H1 (cell line): ENCODE data around the gene CEP76. TPM values are rescaled to one million over a fixed set of nuclear protein-coding genes. Genes with fewer than 3 reads are reported as not detected.

ENCODE experiments used
- CTCF ChIA-PET: fragments of 300-600 bp; sonication (Branson Sonifier 250); formaldehyde crosslinking; loops from one replicate; lab custom pipeline; 2021; ENCODE audit not compliant: partially characterized antibody; lab: Charles Lee
- POLR2A ChIA-PET: fragments of 300-600 bp; sonication (Branson Sonifier 250); formaldehyde crosslinking; loops from one replicate; lab custom pipeline; 2021; ENCODE audit warnings: inconsistent platforms; ENCODE audit not compliant: partially characterized antibody; lab: Charles Lee
- DNase-seq, 2 experiments: peaks; one replicate each; pipeline versions ENCODE4 v3.0.0 to v3.0.0-alpha.2; 2010 to 2022; ENCODE audit warnings: low spot score in 2 of 2, low read depth in 1 of 2, mixed read lengths in 1 of 2
- FAIRE-seq: peaks from 2 replicates; lab custom pipeline; 2011; peaks lifted over from hg19 to GRCh38; lab: Jason Lieb, UNC
- H2AFZ ChIP-seq: 2 replicates; pipeline ENCODE4 v1.8.1; 2012; ENCODE audit warnings: low read length, inconsistent platforms
- H2AK5ac ChIP-seq: 2 replicates; pipeline ENCODE4 v1.6.1; 2013; ENCODE audit warnings: low read depth, low read length
- H2BK120ac ChIP-seq: replicated peaks from 2 replicates; pipeline ENCODE3; 2013; ENCODE audit warnings: low read depth, low read length, inconsistent platforms
- H2BK12ac ChIP-seq: 2 replicates; pipeline ENCODE4 v1.6.1; 2013; ENCODE audit warnings: low read depth, low read length
- H2BK15ac ChIP-seq: 2 replicates; pipeline ENCODE4 v1.6.1; 2013; ENCODE audit warnings: low read length
- H2BK20ac ChIP-seq: 2 replicates; pipeline ENCODE4 v1.6.1; 2013; ENCODE audit warnings: low read length
- H2BK5ac ChIP-seq: 2 replicates; pipeline ENCODE4 v1.6.1; 2013; ENCODE audit warnings: low read depth, low read length
- H3K14ac ChIP-seq: 2 replicates; pipeline ENCODE4 v1.6.1; 2013; ENCODE audit warnings: inconsistent platforms; ENCODE audit not compliant: insufficient read length
- H3K18ac ChIP-seq: 2 replicates; pipeline ENCODE4 v1.6.1; 2013; ENCODE audit warnings: low read length; ENCODE audit errors: extremely low read depth
- H3K23ac ChIP-seq: 2 replicates; pipeline ENCODE4 v1.6.1; 2013; ENCODE audit warnings: inconsistent platforms; ENCODE audit not compliant: insufficient read length
- H3K23me2 ChIP-seq: 2 replicates; pipeline ENCODE4 v1.6.1; 2013; ENCODE audit warnings: low read depth, low read length
- H3K27ac ChIP-seq: 2 replicates; pipeline ENCODE4 v1.6.1; 2011; ENCODE audit warnings: low read depth, low read length, inconsistent platforms
- H3K27me3 ChIP-seq, 4 experiments: replicated peaks in 1 of 4; 1 replicate in 1 of 4; 2 replicates in 3 of 4; pipeline versions ENCODE4 v1.6.1 to v1.8.1; 2011 to 2013; ENCODE audit warnings: low read length in 3 of 4, mild to moderate bottlenecking in 3 of 4, inconsistent platforms in 2 of 4, mixed read lengths in 2 of 4, moderate library complexity in 1 of 4; ENCODE audit not compliant: control insufficient read depth in 3 of 4, insufficient read depth in 3 of 4; ENCODE audit errors: extremely low read depth in 1 of 4
- H3K36me3 ChIP-seq, 4 experiments: 2 replicates each; pipeline versions ENCODE4 v1.6.1 to v1.8.1; 2011 to 2013; ENCODE audit warnings: mild to moderate bottlenecking in 4 of 4, low read length in 3 of 4, moderate library complexity in 2 of 4, control low read depth in 1 of 4, inconsistent platforms in 1 of 4; ENCODE audit not compliant: insufficient read depth in 4 of 4, control insufficient read depth in 2 of 4
- H3K4ac ChIP-seq: replicated peaks from 2 replicates; pipeline ENCODE3; 2013; ENCODE audit warnings: low read length, low read depth, mixed read lengths, inconsistent platforms; ENCODE audit not compliant: insufficient read length
- H3K4me1 ChIP-seq, 4 experiments: replicated peaks in 1 of 4; 1 replicate in 1 of 4; 2 replicates in 3 of 4; pipeline versions ENCODE4 v1.6.1 to v1.8.1; 2011 to 2013; ENCODE audit warnings: low read length in 3 of 4, inconsistent platforms in 2 of 4, mixed read lengths in 1 of 4; ENCODE audit not compliant: insufficient read depth in 4 of 4, control insufficient read depth in 3 of 4
- H3K4me2 ChIP-seq, 2 experiments: 2 replicates each; pipeline versions ENCODE4 v1.6.1 to v1.8.1; 2011 to 2013; ENCODE audit warnings: low read depth in 2 of 2, low read length in 2 of 2, control low read depth in 1 of 2, inconsistent platforms in 1 of 2, mild to moderate bottlenecking in 1 of 2; ENCODE audit not compliant: insufficient read depth in 1 of 2
- H3K4me3 ChIP-seq, 4 experiments: fragments of 200-600, 300-600 bp in 1 of 4; sonication (generic), shearing (Covaris generic), sonication (Bioruptor Twin) in 1 of 4; 2 replicates each; pipeline versions ENCODE4 v1.5.1 to v1.8.1; 2011 to 2016; ENCODE audit warnings: low read length in 4 of 4, low read depth in 3 of 4, control low read depth in 2 of 4, inconsistent platforms in 2 of 4, mild to moderate bottlenecking in 2 of 4, mixed read lengths in 1 of 4, moderate library complexity in 1 of 4; ENCODE audit not compliant: insufficient read depth in 2 of 4; ENCODE audit errors: extremely low read depth in 1 of 4
- H3K56ac ChIP-seq: replicated peaks from 2 replicates; pipeline ENCODE3; 2013; ENCODE audit warnings: low read depth, mild to moderate bottlenecking, mixed read lengths, low read length, inconsistent platforms; ENCODE audit not compliant: insufficient read length
- H3K79me1 ChIP-seq: 2 replicates; pipeline ENCODE4 v1.6.1; 2013; ENCODE audit warnings: low read depth, low read length, control low read depth
- H3K79me2 ChIP-seq, 2 experiments: 2 replicates each; pipeline versions ENCODE4 v1.6.1 to v1.8.1; 2012 to 2013; ENCODE audit warnings: low read length in 2 of 2, mild to moderate bottlenecking in 2 of 2, inconsistent platforms in 1 of 2; ENCODE audit not compliant: insufficient read depth in 2 of 2, control insufficient read depth in 1 of 2
- H3K9ac ChIP-seq, 4 experiments: replicated peaks in 1 of 4; 1 replicate in 1 of 4; 2 replicates in 3 of 4; pipeline versions ENCODE4 v1.6.1 to v1.8.1; 2011 to 2013; ENCODE audit warnings: low read depth in 3 of 4, low read length in 3 of 4, control low read depth in 2 of 4, mild to moderate bottlenecking in 2 of 4, moderate library complexity in 2 of 4, inconsistent platforms in 1 of 4; ENCODE audit errors: extremely low read depth in 1 of 4
- H3K9me3 ChIP-seq, 2 experiments: 2 replicates each; pipeline versions ENCODE4 v1.6.1 to v1.8.1; 2012 to 2013; ENCODE audit warnings: mild to moderate bottlenecking in 2 of 2, moderate library complexity in 2 of 2, control low read depth in 1 of 2, inconsistent platforms in 1 of 2, low read depth in 1 of 2, low read length in 1 of 2, mixed read lengths in 1 of 2; ENCODE audit not compliant: insufficient read depth in 2 of 2
- H4K20me1 ChIP-seq, 2 experiments: replicated peaks in 1 of 2; 2 replicates each; pipeline versions ENCODE3 to v1.8.1; 2011 to 2013; ENCODE audit warnings: inconsistent platforms in 2 of 2, low read length in 2 of 2, mild to moderate bottlenecking in 1 of 2; ENCODE audit not compliant: insufficient read depth in 2 of 2, control insufficient read depth in 1 of 2
- H4K5ac ChIP-seq: 2 replicates; pipeline ENCODE4 v1.6.1; 2013; ENCODE audit warnings: low read length, low read depth, mixed read lengths, inconsistent platforms; ENCODE audit not compliant: insufficient read length
- H4K8ac ChIP-seq: 2 replicates; pipeline ENCODE4 v1.8.0; 2013; ENCODE audit warnings: mild to moderate bottlenecking, moderate library complexity, low read length, inconsistent platforms; ENCODE audit not compliant: insufficient read depth; ENCODE audit errors: extremely low read depth
- H4K91ac ChIP-seq: replicated peaks from 2 replicates; pipeline ENCODE3; 2013; ENCODE audit warnings: low read length, mixed read lengths, inconsistent platforms; ENCODE audit not compliant: insufficient read length
- CEBPB ChIP-seq: IDR thresholded peaks from 2 replicates; pipeline ENCODE4 v1.6.1; 2012; ENCODE audit warnings: low read depth, low read length
- POLR2A ChIP-seq, 2 experiments: IDR thresholded peaks; 1 replicate in 1 of 2; 2 replicates in 1 of 2; pipeline ENCODE4 v1.6.1; 2011; ENCODE audit warnings: low read depth in 2 of 2, low read length in 2 of 2, mild to moderate bottlenecking in 2 of 2; ENCODE audit errors: control extremely low read depth in 1 of 2
- WGBS, 2 experiments: shearing (Covaris generic) in 1 of 2; methylation state at CpG; one replicate each; pipeline versions ENCODE4 v1.1.6 to v1.1.7; 2013 to 2015; ENCODE audit warnings: low lambda C conversion rate in 2 of 2, mixed read lengths in 2 of 2, inconsistent platforms in 1 of 2, low coverage in 1 of 2, missing lambda C conversion rate in 1 of 2; ENCODE audit not compliant: insufficient replicate concordance in 2 of 2, insufficient coverage in 1 of 2, insufficient read length in 1 of 2; ENCODE audit errors: extremely low coverage in 1 of 2, missing lambda C conversion rate in 1 of 2; 5-methylcytosine and 5-hydroxymethylcytosine counted together
- polyA plus RNA-seq, 7 experiments: library from polyadenylated mRNA; depleted of rRNA in 3 of 7; stranded (reverse) in 5 of 7; unstranded in 2 of 7; fragments of >200 nt in 5 of 7; fragments of 200-250 nt in 2 of 7; gene quantifications; 1 replicate in 5 of 7; 2 replicates in 1 of 7; 4 replicates in 1 of 7; pipeline versions ENCODE4 v1.2.1 to v1.2.3, GENCODE V29; 2011 to 2013; ENCODE audit warnings: missing spikeins in 2 of 7, mixed read lengths in 2 of 7
- total RNA-seq: library from RNA; stranded (reverse); fragmentation: NEBNext Ultra II Directional; extraction: Animal tissue kit (Norgen Biotek cat#: 25700); gene quantifications from 2 replicates; pipeline ENCODE4 v1.2.1, GENCODE V29; 2021

CEP76 gene
- total and polyA plus RNA-seq, 2 of the 8 experiments (the other 6 are each of a cell fraction or from before 2014, with no cell fraction given) = 9.0 to 18.1 TPM

DNA sequence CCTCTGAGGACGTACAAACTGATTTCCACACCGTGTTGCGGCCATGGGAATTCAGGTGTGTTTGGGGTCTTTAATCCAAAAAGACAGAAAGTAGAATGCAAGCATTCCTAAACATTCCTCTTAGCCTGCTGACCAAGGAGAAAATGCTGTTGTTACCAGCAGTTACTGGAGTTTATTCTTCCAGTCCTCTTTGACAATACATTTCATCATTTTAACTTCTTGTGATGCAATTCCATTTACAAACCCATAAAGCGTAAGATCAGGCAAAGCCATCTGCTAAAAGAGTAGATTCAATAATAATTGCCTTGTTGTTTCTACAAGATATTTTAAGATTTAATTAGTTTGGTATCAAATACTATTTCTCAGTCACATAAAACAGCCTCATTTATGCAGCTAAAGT is 77.3 kb downstream of the CEP76 start:
- no peak for FAIRE-seq
- Histone ChIP-seq H3K9me3 (no peaks in the 10 kb centered on the region), H3K4me1 (no peaks in the 10 kb centered on the region), H3K4ac (no peak overlapping the region), H4K5ac (no peak overlapping the region), H3K79me1 (no peaks in the 10 kb centered on the region), H3K36me3 (no peaks in the 10 kb centered on the region), H3K18ac (no peak overlapping the region), H3K9ac (no peak overlapping the region; a peak in 1 of 7 replicates), H3K23me2 (no peaks in the 10 kb centered on the region), H3K14ac (no peak overlapping the region), H4K8ac (no peak overlapping the region), H3K27me3 (no peaks in the 10 kb centered on the region), H2BK12ac (no peak overlapping the region), H2AK5ac (no peak overlapping the region), H3K56ac (no peak overlapping the region), H4K20me1 (no peaks in the 10 kb centered on the region), H4K91ac (no peak overlapping the region), H2BK15ac (no peak overlapping the region), H3K27ac (no peak overlapping the region), H3K4me2 (no peak overlapping the region), H3K23ac (no peak overlapping the region), H2AFZ (no peak overlapping the region), H2BK20ac (no peak overlapping the region), H3K79me2 (no peaks in the 10 kb centered on the region), H3K4me3 (no peak overlapping the region), H2BK120ac (no peak overlapping the region), H2BK5ac (no peak overlapping the region)
- ChIA-PET POLR2A (no interaction called here), CTCF (no interaction called here)
- no peak for TF ChIP-seq POLR2A (IDR thresholded peaks at IDR 0.05; ENCODE audit: control extremely low read depth in 1 of 2, low read depth in 2 of 2, low read length in 2 of 2)
- TF ChIP-seq CEBPB = peak; percentile 54; the same call in 1 of the 2 replicates
- 92% methylated on average over 4 of the region's 4 CpGs; no CpG with 5 or more reads in 1 of the 2 experiments for WGBS, 2 experiments
- DNase-seq = no peak

Other genes starting within 250 kb of the CEP76 start
- 19.0 and 21.5 TPM in 2 replicates for gene SPIRE1, start 44.6 kb downstream of the CEP76 start, total RNA-seq
- 3.7 and 6.0 TPM in 2 replicates for gene SPIRE1, start 44.6 kb downstream of the CEP76 start, polyA plus RNA-seq (2011; rRNA removed)
- gene PSMG2, start 319 bp upstream of the CEP76 start, total RNA-seq = 76.5 and 79.3 TPM in 2 replicates
- 36.3 and 52.9 TPM in 2 replicates for gene PSMG2, start 319 bp upstream of the CEP76 start, polyA plus RNA-seq (2011; rRNA removed)
- gene PTPN2, start 181.5 kb upstream of the CEP76 start, total RNA-seq = 54.0 and 54.5 TPM in 2 replicates
- 11.6 and 16.4 TPM in 2 replicates for gene PTPN2, start 181.5 kb upstream of the CEP76 start, polyA plus RNA-seq (2011; rRNA removed)
- gene SEH1L, start 245.3 kb upstream of the CEP76 start, total RNA-seq = 92.6 and 96.7 TPM in 2 replicates
- 31.9 and 41.7 TPM in 2 replicates for gene SEH1L, start 245.3 kb upstream of the CEP76 start, polyA plus RNA-seq (2011; rRNA removed)